ENCODE data around the gene ALOX5.

DNA sequence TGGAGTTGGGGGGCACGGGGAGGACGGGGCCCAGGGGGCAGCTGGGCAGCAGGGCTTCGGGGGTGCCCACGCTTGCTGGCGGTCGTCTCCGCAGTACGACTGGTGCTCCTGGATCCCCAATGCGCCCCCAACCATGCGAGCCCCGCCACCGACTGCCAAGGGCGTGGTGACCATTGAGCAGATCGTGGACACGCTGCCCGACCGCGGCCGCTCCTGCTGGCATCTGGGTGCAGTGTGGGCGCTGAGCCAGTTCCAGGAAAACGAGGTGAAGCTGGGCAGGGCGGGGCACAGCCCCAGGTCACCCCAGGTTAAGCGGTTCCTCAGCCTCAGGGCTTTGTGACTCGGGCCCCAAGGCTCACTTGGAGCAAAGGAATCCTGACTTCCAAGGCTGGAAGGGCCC, 70.0 kb downstream of the ALOX5 start:
- TF ChIP-seq CTCF (IDR thresholded peaks at IDR 0.05) (no peak), POLR2A (IDR thresholded peaks at IDR 0.05) (no peak)

Data from heart left ventricle (tissue), 13 donors.